H1 (cell line): Measurements from ENCODE around the gene ICA1. TPM values are rescaled to one million over a fixed set of nuclear protein-coding genes. Genes with fewer than 3 reads are reported as not detected.
A peak's percentile ranks its signal among the peaks of the same experiment; 100 is the strongest.

Experiments
- CTCF ChIA-PET: fragments of 300-600 bp; sonication (Branson Sonifier 250); formaldehyde crosslinking; loops from one replicate; lab custom pipeline; 2021; ENCODE audit not compliant: partially characterized antibody; lab: Charles Lee
- POLR2A ChIA-PET: fragments of 300-600 bp; sonication (Branson Sonifier 250); formaldehyde crosslinking; loops from one replicate; lab custom pipeline; 2021; ENCODE audit warnings: inconsistent platforms; ENCODE audit not compliant: partially characterized antibody; lab: Charles Lee
- DNase-seq, 2 experiments: peaks; one replicate each; pipeline versions ENCODE4 v3.0.0 to v3.0.0-alpha.2; 2010 to 2022; ENCODE audit warnings: low spot score in 2 of 2, low read depth in 1 of 2, mixed read lengths in 1 of 2
- FAIRE-seq: peaks from 2 replicates; lab custom pipeline; 2011; peaks lifted over from hg19 to GRCh38; lab: Jason Lieb, UNC
- H2AFZ ChIP-seq: 2 replicates; pipeline ENCODE4 v1.8.1; 2012; ENCODE audit warnings: low read length, inconsistent platforms
- H2AK5ac ChIP-seq: 2 replicates; pipeline ENCODE4 v1.6.1; 2013; ENCODE audit warnings: low read depth, low read length
- H2BK120ac ChIP-seq: replicated peaks from 2 replicates; pipeline ENCODE3; 2013; ENCODE audit warnings: low read depth, low read length, inconsistent platforms
- H2BK12ac ChIP-seq: 2 replicates; pipeline ENCODE4 v1.6.1; 2013; ENCODE audit warnings: low read depth, low read length
- H2BK15ac ChIP-seq: 2 replicates; pipeline ENCODE4 v1.6.1; 2013; ENCODE audit warnings: low read length
- H2BK20ac ChIP-seq: 2 replicates; pipeline ENCODE4 v1.6.1; 2013; ENCODE audit warnings: low read length
- H2BK5ac ChIP-seq: 2 replicates; pipeline ENCODE4 v1.6.1; 2013; ENCODE audit warnings: low read depth, low read length
- H3K14ac ChIP-seq: 2 replicates; pipeline ENCODE4 v1.6.1; 2013; ENCODE audit warnings: inconsistent platforms; ENCODE audit not compliant: insufficient read length
- H3K18ac ChIP-seq: 2 replicates; pipeline ENCODE4 v1.6.1; 2013; ENCODE audit warnings: low read length; ENCODE audit errors: extremely low read depth
- H3K23ac ChIP-seq: 2 replicates; pipeline ENCODE4 v1.6.1; 2013; ENCODE audit warnings: inconsistent platforms; ENCODE audit not compliant: insufficient read length
- H3K23me2 ChIP-seq: 2 replicates; pipeline ENCODE4 v1.6.1; 2013; ENCODE audit warnings: low read depth, low read length
- H3K27ac ChIP-seq: 2 replicates; pipeline ENCODE4 v1.6.1; 2011; ENCODE audit warnings: low read depth, low read length, inconsistent platforms
- H3K27me3 ChIP-seq, 4 experiments: replicated peaks in 1 of 4; 1 replicate in 1 of 4; 2 replicates in 3 of 4; pipeline versions ENCODE4 v1.6.1 to v1.8.1; 2011 to 2013; ENCODE audit warnings: low read length in 3 of 4, mild to moderate bottlenecking in 3 of 4, inconsistent platforms in 2 of 4, mixed read lengths in 2 of 4, moderate library complexity in 1 of 4; ENCODE audit not compliant: control insufficient read depth in 3 of 4, insufficient read depth in 3 of 4; ENCODE audit errors: extremely low read depth in 1 of 4
- H3K36me3 ChIP-seq, 4 experiments: 2 replicates each; pipeline versions ENCODE4 v1.6.1 to v1.8.1; 2011 to 2013; ENCODE audit warnings: mild to moderate bottlenecking in 4 of 4, low read length in 3 of 4, moderate library complexity in 2 of 4, control low read depth in 1 of 4, inconsistent platforms in 1 of 4; ENCODE audit not compliant: insufficient read depth in 4 of 4, control insufficient read depth in 2 of 4
- H3K4ac ChIP-seq: replicated peaks from 2 replicates; pipeline ENCODE3; 2013; ENCODE audit warnings: low read length, low read depth, mixed read lengths, inconsistent platforms; ENCODE audit not compliant: insufficient read length
- H3K4me1 ChIP-seq, 4 experiments: replicated peaks in 1 of 4; 1 replicate in 1 of 4; 2 replicates in 3 of 4; pipeline versions ENCODE4 v1.6.1 to v1.8.1; 2011 to 2013; ENCODE audit warnings: low read length in 3 of 4, inconsistent platforms in 2 of 4, mixed read lengths in 1 of 4; ENCODE audit not compliant: insufficient read depth in 4 of 4, control insufficient read depth in 3 of 4
- H3K4me2 ChIP-seq, 2 experiments: 2 replicates each; pipeline versions ENCODE4 v1.6.1 to v1.8.1; 2011 to 2013; ENCODE audit warnings: low read depth in 2 of 2, low read length in 2 of 2, control low read depth in 1 of 2, inconsistent platforms in 1 of 2, mild to moderate bottlenecking in 1 of 2; ENCODE audit not compliant: insufficient read depth in 1 of 2
- H3K4me3 ChIP-seq, 4 experiments: fragments of 200-600, 300-600 bp in 1 of 4; sonication (generic), shearing (Covaris generic), sonication (Bioruptor Twin) in 1 of 4; 2 replicates each; pipeline versions ENCODE4 v1.5.1 to v1.8.1; 2011 to 2016; ENCODE audit warnings: low read length in 4 of 4, low read depth in 3 of 4, control low read depth in 2 of 4, inconsistent platforms in 2 of 4, mild to moderate bottlenecking in 2 of 4, mixed read lengths in 1 of 4, moderate library complexity in 1 of 4; ENCODE audit not compliant: insufficient read depth in 2 of 4; ENCODE audit errors: extremely low read depth in 1 of 4
- H3K56ac ChIP-seq: replicated peaks from 2 replicates; pipeline ENCODE3; 2013; ENCODE audit warnings: low read depth, mild to moderate bottlenecking, mixed read lengths, low read length, inconsistent platforms; ENCODE audit not compliant: insufficient read length
- H3K79me1 ChIP-seq: 2 replicates; pipeline ENCODE4 v1.6.1; 2013; ENCODE audit warnings: low read depth, low read length, control low read depth
- H3K79me2 ChIP-seq, 2 experiments: 2 replicates each; pipeline versions ENCODE4 v1.6.1 to v1.8.1; 2012 to 2013; ENCODE audit warnings: low read length in 2 of 2, mild to moderate bottlenecking in 2 of 2, inconsistent platforms in 1 of 2; ENCODE audit not compliant: insufficient read depth in 2 of 2, control insufficient read depth in 1 of 2
- H3K9ac ChIP-seq, 4 experiments: replicated peaks in 1 of 4; 1 replicate in 1 of 4; 2 replicates in 3 of 4; pipeline versions ENCODE4 v1.6.1 to v1.8.1; 2011 to 2013; ENCODE audit warnings: low read depth in 3 of 4, low read length in 3 of 4, control low read depth in 2 of 4, mild to moderate bottlenecking in 2 of 4, moderate library complexity in 2 of 4, inconsistent platforms in 1 of 4; ENCODE audit errors: extremely low read depth in 1 of 4
- H3K9me3 ChIP-seq, 2 experiments: 2 replicates each; pipeline versions ENCODE4 v1.6.1 to v1.8.1; 2012 to 2013; ENCODE audit warnings: mild to moderate bottlenecking in 2 of 2, moderate library complexity in 2 of 2, control low read depth in 1 of 2, inconsistent platforms in 1 of 2, low read depth in 1 of 2, low read length in 1 of 2, mixed read lengths in 1 of 2; ENCODE audit not compliant: insufficient read depth in 2 of 2
- H4K20me1 ChIP-seq, 2 experiments: replicated peaks in 1 of 2; 2 replicates each; pipeline versions ENCODE3 to v1.8.1; 2011 to 2013; ENCODE audit warnings: inconsistent platforms in 2 of 2, low read length in 2 of 2, mild to moderate bottlenecking in 1 of 2; ENCODE audit not compliant: insufficient read depth in 2 of 2, control insufficient read depth in 1 of 2
- H4K5ac ChIP-seq: 2 replicates; pipeline ENCODE4 v1.6.1; 2013; ENCODE audit warnings: low read length, low read depth, mixed read lengths, inconsistent platforms; ENCODE audit not compliant: insufficient read length
- H4K8ac ChIP-seq: 2 replicates; pipeline ENCODE4 v1.8.0; 2013; ENCODE audit warnings: mild to moderate bottlenecking, moderate library complexity, low read length, inconsistent platforms; ENCODE audit not compliant: insufficient read depth; ENCODE audit errors: extremely low read depth
- H4K91ac ChIP-seq: replicated peaks from 2 replicates; pipeline ENCODE3; 2013; ENCODE audit warnings: low read length, mixed read lengths, inconsistent platforms; ENCODE audit not compliant: insufficient read length
- BRCA1 ChIP-seq: IDR thresholded peaks from 2 replicates; pipeline ENCODE4 v1.6.1; 2012; ENCODE audit warnings: low read depth, low read length, improper control_type of control experiment
- CBX5 ChIP-seq: fragments of 300-800, 300-1000 bp; sonication (generic); IDR thresholded peaks from 2 replicates; pipeline ENCODE4 v1.7.1; 2016; ENCODE audit warnings: antibody characterized with exemption, low read length, low read depth
- CREB1 ChIP-seq: IDR thresholded peaks from 2 replicates; pipeline ENCODE4 v1.6.1; 2012; ENCODE audit warnings: inconsistent platforms
- GTF2F1 ChIP-seq: IDR thresholded peaks from 2 replicates; pipeline ENCODE4 v1.6.1; 2012; ENCODE audit warnings: low read depth, low read length, improper control_type of control experiment, borderline replicate concordance
- HDAC6 ChIP-seq: IDR thresholded peaks from one replicate; pipeline ENCODE4 v1.7.1; 2012; ENCODE audit warnings: low read depth, mild to moderate bottlenecking, inconsistent platforms, low read length, moderate library complexity
- JUN ChIP-seq: IDR thresholded peaks from 2 replicates; pipeline ENCODE4 v1.6.1; 2011; ENCODE audit warnings: low read depth, mild to moderate bottlenecking, improper control_type of control experiment, low read length
- KDM1A ChIP-seq: fragments of 200-600, 300-600 bp; sonication (generic); IDR thresholded peaks from 2 replicates; pipeline ENCODE4 v1.7.1; 2016; ENCODE audit warnings: mild to moderate bottlenecking, low read length, borderline replicate concordance
- POLR2AphosphoS5 ChIP-seq: IDR thresholded peaks from 2 replicates; pipeline ENCODE4 v1.6.1; 2011; ENCODE audit warnings: low read depth, low read length
- SIX5 ChIP-seq: IDR thresholded peaks from 2 replicates; pipeline ENCODE4 v1.6.1; 2011; ENCODE audit warnings: mild to moderate bottlenecking, low read depth, low read length
- TEAD4 ChIP-seq: IDR thresholded peaks from 2 replicates; pipeline ENCODE4 v1.6.1; 2012; ENCODE audit warnings: low read depth, low read length, inconsistent platforms, mixed read lengths
- WGBS, 2 experiments: shearing (Covaris generic) in 1 of 2; methylation state at CpG; one replicate each; pipeline versions ENCODE4 v1.1.6 to v1.1.7; 2013 to 2015; ENCODE audit warnings: low lambda C conversion rate in 2 of 2, mixed read lengths in 2 of 2, inconsistent platforms in 1 of 2, low coverage in 1 of 2, missing lambda C conversion rate in 1 of 2; ENCODE audit not compliant: insufficient replicate concordance in 2 of 2, insufficient coverage in 1 of 2, insufficient read length in 1 of 2; ENCODE audit errors: extremely low coverage in 1 of 2, missing lambda C conversion rate in 1 of 2; 5-methylcytosine and 5-hydroxymethylcytosine counted together
- polyA plus RNA-seq, 7 experiments: library from polyadenylated mRNA; depleted of rRNA in 3 of 7; stranded (reverse) in 5 of 7; unstranded in 2 of 7; fragments of >200 nt in 5 of 7; fragments of 200-250 nt in 2 of 7; gene quantifications; 1 replicate in 5 of 7; 2 replicates in 1 of 7; 4 replicates in 1 of 7; pipeline versions ENCODE4 v1.2.1 to v1.2.3, GENCODE V29; 2011 to 2013; ENCODE audit warnings: missing spikeins in 2 of 7, mixed read lengths in 2 of 7
- total RNA-seq: library from RNA; stranded (reverse); fragmentation: NEBNext Ultra II Directional; extraction: Animal tissue kit (Norgen Biotek cat#: 25700); gene quantifications from 2 replicates; pipeline ENCODE4 v1.2.1, GENCODE V29; 2021

The ICA1 gene
- total and polyA plus RNA-seq, 2 of the 8 experiments (the other 6 are each of a cell fraction or from before 2014, with no cell fraction given): 14.9 to 37.1 TPM

DNA sequence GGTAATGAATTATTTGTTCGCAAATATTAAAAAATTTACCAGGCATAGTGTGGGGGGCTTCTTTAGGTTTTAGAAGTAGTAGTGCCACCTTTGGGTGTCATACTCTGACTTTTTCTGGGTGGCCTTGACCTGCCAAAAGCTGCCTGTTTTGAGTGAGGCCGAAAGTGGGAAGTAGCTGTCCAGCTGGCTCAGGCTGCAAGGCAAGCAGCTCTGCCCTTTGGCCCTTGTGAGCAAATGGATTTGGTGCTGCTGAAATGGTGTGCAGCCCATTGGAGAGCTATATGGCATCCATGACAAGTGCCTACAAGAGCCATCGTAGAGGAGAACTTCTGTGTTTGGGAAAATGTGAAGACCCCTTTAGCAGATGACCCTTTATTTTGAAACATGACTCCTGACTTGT lies 20.2 kb upstream of the ICA1 start:
- no peak overlapping the region for H3K27ac ChIP-seq

More for the DNA sequence above, 20.2 kb upstream of the ICA1 start:
- Histone ChIP-seq H2BK120ac (no peak overlapping the region), H2AK5ac (no peak overlapping the region), H3K9me3 (no peaks in the 10 kb centered on the region), H2BK15ac (no peak overlapping the region), H3K4ac (no peak overlapping the region), H3K27me3 (no peaks in the 10 kb centered on the region), H3K14ac (no peak overlapping the region), H3K4me1 (no peaks in the 10 kb centered on the region; a peak in 1 of 7 replicates), H2BK12ac (no peak overlapping the region), H4K20me1 (no peaks in the 10 kb centered on the region), H2BK5ac (no peak overlapping the region), H4K5ac (no peak overlapping the region), H3K36me3 (no peaks in the 10 kb centered on the region), H3K4me3 (no peak overlapping the region), H3K9ac (no peak overlapping the region), H3K23ac (no peak overlapping the region), H3K56ac (no peak overlapping the region), H3K79me1 (no peaks in the 10 kb centered on the region), H3K18ac (no peak overlapping the region), H3K4me2 (no peak overlapping the region), H2BK20ac (no peak overlapping the region), H2AFZ (0 out of 2 replicates have a peak overlapping the region, but pooled peaks have one; percentile 17), H3K79me2 (no peaks in the 10 kb centered on the region), H3K23me2 (no peaks in the 10 kb centered on the region; the same call in 1 of the 2 replicates), H4K8ac (no peak overlapping the region), H4K91ac (no peak overlapping the region)
- ChIA-PET CTCF (interaction anchor here (1.0 kb wide), 1 partner anchor 14 kb away, joined by 3 read pairs; no protein-coding TSS in a partner anchor), POLR2A (no interaction called here)
- FAIRE-seq (no peak), DNase-seq (no peak)
- 95% methylated on average over 3 of the region's 3 CpGs; no CpG with 5 or more reads in 1 of the 2 experiments for WGBS, 2 experiments
- TF ChIP-seq JUN (no peak), CBX5 (no peak), BRCA1 (no peak), CREB1 (no peak), GTF2F1 (no peak), HDAC6 (no peak), KDM1A (no peak), TEAD4 (no peak), SIX5 (no peak), POLR2AphosphoS5 (no peak)
